ENCODE data around the gene MED14.

Gene MED14

GRCh38 chrX:40729598-40730584 lies 5.5 kb downstream of the MED14 start:
- no peak for DNase-seq

DNA sequence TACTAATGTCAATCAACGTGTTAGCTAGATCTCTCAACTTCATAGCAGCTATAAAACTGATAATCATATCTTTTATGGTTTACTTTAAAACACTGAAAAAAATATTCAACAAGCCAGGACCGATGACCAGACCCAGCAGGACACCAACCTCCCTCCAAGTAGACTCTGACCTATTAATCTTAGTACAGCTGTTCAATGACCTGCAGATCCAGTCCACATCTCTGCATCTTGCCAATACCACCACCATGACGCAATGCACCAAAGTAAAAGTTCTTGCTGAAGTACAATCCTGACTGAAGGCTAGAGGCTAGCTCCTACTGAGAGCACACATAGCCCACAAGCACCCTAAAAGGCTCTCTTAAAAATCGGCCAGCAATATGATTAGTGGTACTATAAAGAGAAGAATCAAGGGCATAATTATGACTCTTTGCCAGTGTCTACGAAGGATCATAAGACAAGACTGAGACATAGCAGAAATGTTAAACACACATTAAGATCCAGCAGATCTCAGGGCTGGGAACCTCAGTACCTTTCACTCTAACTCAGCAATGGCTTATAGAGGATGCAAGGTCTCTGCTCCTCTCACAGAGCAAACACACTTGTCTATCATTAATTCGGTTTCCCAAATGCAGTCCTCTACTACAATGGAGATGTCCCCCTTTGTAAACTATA lies 7.6 kb downstream of the MED14 start:
- DNase-seq: no peak

DNA sequence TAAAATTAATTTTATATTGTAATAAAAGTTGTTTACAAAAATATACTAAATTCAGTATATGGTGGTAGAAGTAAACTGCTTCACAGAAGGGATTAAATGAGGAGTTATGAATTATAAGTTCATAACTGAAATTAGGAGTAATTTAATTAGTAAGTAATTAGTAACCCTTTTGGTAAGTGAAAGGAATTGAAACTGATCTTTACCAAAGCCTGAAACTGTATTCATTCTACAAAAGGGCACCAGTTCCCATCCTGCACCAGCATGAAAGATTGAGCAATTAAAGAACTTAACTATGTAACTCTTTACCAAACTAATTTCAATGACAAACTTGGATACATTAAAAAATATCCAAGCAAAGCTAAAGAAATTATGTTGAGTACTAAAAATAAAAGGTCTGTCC lies 8.2 kb downstream of the MED14 start:
- DNase-seq: no peak

DNA sequence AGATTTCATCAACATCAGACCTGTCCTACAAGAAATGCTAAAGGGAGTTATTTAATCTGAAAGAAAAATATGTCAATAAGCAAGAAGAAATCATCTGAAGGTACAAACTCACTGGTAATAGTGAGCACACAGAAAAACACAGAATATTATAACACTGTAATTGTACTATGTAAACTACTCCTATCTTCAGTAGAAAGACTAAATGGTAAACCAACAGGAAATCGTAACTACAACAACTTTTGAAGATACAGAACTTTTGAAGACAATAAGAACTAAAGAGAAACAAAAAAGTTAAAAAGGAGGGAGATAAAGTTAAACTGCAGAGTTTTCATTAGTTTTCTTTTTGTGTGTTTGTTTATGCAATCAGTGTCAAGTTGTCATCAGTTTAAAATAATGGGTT lies 12.4 kb downstream of the MED14 start:
- DNase-seq: no peak

- DNase-seq: no peak
Observed at GRCh38 chrX:40721489-40722106, 13.7 kb downstream of the MED14 start.

DNA sequence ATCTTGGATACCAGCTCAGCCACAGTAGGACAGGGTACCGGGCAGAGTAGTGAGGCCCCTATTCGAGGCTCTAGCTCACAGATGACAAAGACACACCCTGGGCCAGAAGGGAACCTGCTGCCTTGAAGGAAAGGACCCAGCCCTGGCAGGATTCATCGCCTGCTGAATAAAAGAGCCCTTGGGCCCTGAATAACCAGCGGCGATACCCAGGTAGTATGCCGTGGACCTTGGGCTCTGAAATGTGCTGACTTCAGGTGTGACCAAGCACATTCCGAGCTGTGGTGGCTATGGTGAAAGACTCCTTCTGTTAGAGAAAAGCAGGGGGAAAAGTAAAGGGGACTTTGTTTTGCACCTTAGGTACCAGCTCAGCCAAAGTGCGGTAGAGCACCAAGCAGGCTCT lies 14.6 kb downstream of the MED14 start:
- DNase-seq: no peak

DNA sequence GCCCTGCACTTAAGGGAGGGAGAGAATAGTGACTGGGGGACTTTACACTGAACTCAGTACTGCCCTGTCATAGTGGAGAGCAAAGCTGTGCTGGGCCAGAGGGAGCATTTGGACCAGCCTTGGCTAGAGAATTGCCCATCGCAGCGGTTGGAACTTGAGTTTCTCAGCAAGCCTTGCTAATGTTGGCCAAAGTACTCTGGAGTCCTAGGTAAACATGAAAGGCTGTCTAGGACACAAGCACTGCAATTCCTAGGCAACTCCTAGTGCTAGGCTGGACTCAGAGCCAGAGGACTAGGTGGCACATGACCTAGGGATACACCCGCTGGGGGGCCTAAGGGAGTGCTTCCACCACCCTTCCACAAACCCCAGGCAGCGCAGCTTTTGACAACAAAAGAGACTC lies 15.0 kb downstream of the MED14 start:
- no peak for DNase-seq

GRCh38 chrX:40719731-40720130 lies 15.6 kb downstream of the MED14 start:
- DNase-seq: no peak

DNA sequence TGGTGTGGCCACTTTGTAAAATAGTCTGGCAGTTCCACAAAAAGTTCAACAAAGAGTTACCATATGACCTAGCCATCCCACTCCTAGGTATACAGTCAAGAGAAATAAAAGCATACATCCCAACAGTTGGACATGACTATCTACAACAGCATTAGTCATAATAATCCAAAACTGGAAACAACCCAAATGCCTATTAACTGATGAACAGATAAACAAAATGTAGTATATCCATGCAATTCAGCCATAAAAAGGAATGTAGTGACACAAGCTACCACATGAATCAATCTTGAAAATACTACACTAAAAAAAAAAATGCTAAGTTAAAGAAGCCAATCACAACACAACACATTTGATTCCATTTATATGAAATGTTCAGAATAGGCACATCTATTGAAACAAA lies 16.1 kb downstream of the MED14 start:
- no peak for DNase-seq

DNA sequence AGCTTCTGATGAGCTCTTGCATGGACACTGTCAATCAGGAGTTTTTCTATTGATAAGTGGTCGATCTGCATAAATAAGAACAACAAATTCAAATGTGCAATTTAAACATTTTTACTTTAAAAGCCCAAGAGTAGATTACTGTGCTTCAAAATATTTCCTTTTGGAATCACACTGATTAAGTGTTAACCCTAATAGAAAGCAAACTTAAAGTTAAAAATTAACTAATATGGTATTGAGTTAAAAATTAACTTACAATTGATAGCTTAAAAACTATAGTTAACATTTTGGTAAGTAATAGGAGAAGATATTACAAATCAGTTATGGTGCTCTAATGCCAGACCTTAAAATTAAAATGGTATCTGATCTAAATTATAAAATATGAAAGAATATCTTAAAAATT lies 25.9 kb downstream of the MED14 start:
- no peak for DNase-seq

- no peak for DNase-seq
Observed at GRCh38 chrX:40705658-40706312, 29.6 kb downstream of the MED14 start.

DNA sequence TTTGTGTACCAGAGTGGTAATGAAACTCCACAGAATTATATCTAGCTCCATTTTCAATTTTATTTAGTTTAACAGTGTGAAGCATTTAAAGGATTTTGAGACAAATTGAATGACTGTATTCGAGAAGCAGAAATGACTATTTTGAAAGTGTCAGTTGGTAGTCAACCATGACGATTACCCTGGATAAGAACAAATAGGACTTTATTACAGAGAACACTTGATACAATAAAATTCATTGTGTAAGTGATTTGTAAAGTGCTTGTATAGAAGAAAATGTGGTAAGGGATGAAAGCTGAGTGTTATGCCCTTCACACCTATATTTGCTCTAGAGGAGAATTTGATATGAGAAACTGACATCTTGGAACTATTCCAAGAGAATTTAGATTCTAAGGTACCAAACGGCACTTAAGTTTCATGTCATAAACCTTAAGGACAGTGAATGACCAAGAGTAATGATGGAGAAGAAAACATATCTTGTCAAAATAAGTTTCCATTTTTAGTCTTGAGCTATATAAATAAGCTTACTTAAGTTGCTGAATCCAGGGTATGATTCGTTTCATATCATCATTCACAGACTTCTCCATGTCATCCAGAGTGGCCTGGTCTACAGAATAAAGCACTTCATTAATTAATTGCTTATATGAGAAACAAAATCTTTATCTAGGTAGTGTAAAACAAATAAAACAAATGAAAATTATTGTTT lies 34.6 kb downstream of the MED14 start:
- DNase-seq: no peak

DNA sequence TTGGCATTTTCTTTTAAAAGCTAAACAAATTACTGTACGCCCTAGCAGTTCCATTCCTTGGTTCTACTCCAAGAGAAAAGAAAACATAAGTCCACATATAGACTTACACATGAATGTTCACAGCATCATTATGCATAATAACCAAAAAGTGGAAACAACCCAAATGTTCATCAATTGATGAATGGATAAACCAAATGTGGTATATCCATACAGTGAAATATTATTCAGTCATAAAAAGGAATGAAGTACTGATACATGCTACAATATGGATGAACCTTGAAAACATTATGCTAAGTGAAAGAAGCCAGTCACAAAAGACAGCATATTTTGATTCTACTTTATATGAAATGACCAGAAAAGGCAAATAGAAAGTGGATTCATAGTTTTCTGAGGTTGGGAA lies 36.5 kb downstream of the MED14 start:
- no peak for DNase-seq

- no peak for DNase-seq
Observed at GRCh38 chrX:40694802-40695201, 40.5 kb downstream of the MED14 start.

DNA sequence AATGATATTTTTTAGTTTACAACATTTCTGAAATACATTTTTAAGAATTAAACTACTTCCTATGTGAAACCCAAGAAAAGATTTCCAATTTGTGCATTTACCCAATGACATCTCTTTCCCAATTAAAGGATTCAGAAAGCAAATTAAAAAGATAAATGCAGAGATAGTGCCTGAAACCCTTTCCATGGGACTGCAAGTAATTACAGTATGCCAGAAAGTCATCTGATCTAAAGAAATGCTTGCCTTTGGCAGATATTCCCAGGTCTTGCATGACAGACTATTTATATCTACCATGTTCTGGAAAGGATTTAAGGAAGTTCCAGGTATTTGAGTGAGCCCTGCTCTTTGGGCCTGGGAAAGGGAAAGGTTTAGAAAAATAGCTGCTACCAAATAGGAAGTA lies 46.4 kb downstream of the MED14 start:
- no peak for DNase-seq

GRCh38 chrX:40687169-40687568 lies 48.2 kb downstream of the MED14 start:
- no peak for DNase-seq

GRCh38 chrX:40685362-40685918 lies 49.9 kb downstream of the MED14 start:
- no peak for DNase-seq

GRCh38 chrX:40684092-40684491 lies 51.2 kb downstream of the MED14 start:
- no peak for DNase-seq

- no peak for DNase-seq
Observed at GRCh38 chrX:40683245-40683644, 52.1 kb downstream of the MED14 start.

GRCh38 chrX:40671126-40671525 lies 64.2 kb downstream of the MED14 start:
- no peak for DNase-seq

DNA sequence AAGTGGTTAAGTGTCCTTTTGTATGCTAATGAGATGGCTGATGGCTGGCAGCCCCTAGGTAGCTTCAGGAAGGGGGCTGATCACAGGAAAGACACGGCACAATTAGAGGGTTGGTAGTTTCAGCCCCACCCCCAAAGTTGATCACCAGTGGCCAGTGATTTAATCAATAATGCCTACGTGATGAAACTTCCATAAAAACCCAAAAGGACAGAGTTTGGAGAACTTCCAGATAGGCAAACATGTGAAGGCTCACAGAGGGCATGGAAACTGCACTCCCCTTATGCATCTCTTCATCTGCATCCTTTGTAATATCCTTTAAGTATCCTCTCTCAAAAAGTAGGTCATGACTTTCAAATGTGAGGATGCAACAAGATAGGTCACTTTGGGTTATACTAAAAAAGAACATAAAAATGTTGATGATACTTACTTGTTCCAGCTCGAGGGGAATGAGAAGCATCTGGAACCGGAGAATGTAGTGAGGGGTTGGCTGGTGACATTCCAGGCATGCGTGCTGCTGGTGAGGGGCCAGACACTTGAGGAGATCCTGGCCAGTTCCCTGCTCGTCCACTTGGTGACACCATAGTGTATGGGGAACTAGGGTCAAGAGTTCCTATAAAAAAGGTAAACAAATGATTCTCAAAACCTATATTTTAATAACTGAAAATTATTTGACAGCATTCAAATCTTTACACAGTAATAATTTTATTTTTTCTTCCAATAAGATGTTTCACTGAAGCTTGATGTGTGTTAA lies 71.3 kb downstream of the MED14 start:
- DNase-seq: no peak
